Vagina (tissue), 2 donors: Measurements from ENCODE around the gene POU3F3.

Source experiments
- CTCF ChIP-seq, 3 experiments: fragments of 450-650 bp in 2 of 3; fragments of 200-600 bp in 1 of 3; sonication (generic) in 1 of 3; IDR thresholded peaks; one replicate each; pipeline ENCODE4 v1.5.1; 2017 to 2019; ENCODE audit warnings: antibody characterized with exemption in 3 of 3, mild to moderate bottlenecking in 2 of 3, moderate library complexity in 2 of 3
- POLR2A ChIP-seq, 2 donors: fragments of 450-650 bp; IDR thresholded peaks; one replicate each; pipeline ENCODE4 v1.6.1; 2017; ENCODE audit warnings: antibody characterized with exemption in 2 of 2, mild to moderate bottlenecking in 2 of 2, moderate library complexity in 2 of 2

GRCh38 chr2:104804148-104804890 is 49.6 kb upstream of the POU3F3 start:
- no peak for TF ChIP-seq CTCF (IDR thresholded peaks at IDR 0.05)
- TF ChIP-seq POLR2A (IDR thresholded peaks at IDR 0.05) = no peak
